ENCODE measurements around the gene FHIT. TPM values are rescaled to one million over a fixed set of nuclear protein-coding genes. Genes with fewer than 3 reads are reported as not detected.

FHIT gene
- total RNA-seq, 2 donors from 2014 or later: 6.8 to 12.3 TPM

DNA sequence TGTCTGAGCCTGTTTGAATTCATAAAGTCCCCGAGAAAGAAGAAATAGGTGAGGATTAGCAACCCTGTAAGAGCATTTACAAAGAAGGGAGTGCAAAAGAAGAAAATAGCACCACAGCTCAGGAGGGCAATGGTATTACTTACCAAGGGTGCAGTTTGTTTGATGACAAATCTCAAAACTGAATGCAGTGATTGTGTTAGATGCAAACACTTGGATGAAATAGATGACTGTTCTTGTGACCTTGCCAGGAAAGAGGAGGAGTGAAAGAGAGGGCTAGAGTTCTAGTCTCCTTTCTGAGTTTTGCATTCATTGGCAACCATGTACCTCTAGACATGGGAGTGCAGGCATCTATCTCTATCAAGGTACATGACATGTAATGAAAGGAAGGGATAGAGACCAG is 1170.6 kb downstream of the FHIT start:
- H3K27me3 ChIP-seq (ENCODE audit: control insufficient read depth, insufficient read depth, low read length, poor library complexity, severe bottlenecking): no peaks in the 10 kb centered on the region
- 91 to 94% methylated on average over 1 of the region's 1 CpG for WGBS, 2 experiments (ENCODE audit: insufficient coverage in 1 of 2, insufficient read length in 1 of 2)
- Mint-ChIP-seq H3K4me3 (no peak overlapping the region), H3K36me3 (ENCODE audit: low read depth) (no peaks in the 10 kb centered on the region), H3K9me3 (peaks cover 5% of the 10 kb centered on the region), H3K4me1 (peaks cover 1% of the 10 kb centered on the region), H3K27me3 (ENCODE audit: insufficient read depth) (peaks cover under 1% of the 10 kb centered on the region), H3K27ac (no peak overlapping the region)
- TF ChIP-seq, protein P1, sequence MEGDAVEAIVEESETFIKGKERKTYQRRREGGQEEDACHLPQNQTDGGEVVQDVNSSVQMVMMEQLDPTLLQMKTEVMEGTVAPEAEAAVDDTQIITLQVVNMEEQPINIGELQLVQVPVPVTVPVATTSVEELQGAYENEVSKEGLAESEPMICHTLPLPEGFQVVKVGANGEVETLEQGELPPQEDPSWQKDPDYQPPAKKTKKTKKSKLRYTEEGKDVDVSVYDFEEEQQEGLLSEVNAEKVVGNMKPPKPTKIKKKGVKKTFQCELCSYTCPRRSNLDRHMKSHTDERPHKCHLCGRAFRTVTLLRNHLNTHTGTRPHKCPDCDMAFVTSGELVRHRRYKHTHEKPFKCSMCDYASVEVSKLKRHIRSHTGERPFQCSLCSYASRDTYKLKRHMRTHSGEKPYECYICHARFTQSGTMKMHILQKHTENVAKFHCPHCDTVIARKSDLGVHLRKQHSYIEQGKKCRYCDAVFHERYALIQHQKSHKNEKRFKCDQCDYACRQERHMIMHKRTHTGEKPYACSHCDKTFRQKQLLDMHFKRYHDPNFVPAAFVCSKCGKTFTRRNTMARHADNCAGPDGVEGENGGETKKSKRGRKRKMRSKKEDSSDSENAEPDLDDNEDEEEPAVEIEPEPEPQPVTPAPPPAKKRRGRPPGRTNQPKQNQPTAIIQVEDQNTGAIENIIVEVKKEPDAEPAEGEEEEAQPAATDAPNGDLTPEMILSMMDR (conservative IDR thresholded peaks at IDR 0.05): no peak
- no peaks in the 10 kb centered on the region for H3K9me3 ChIP-seq (ENCODE audit: control insufficient read depth, low read length)
- no peak overlapping the region for H3K27ac ChIP-seq (ENCODE audit: low read depth, low read length)
- no peaks in the 10 kb centered on the region for H3K36me3 ChIP-seq (ENCODE audit: control insufficient read depth, insufficient read depth, low read length)
- no peaks in the 10 kb centered on the region for H3K4me1 ChIP-seq (ENCODE audit: control insufficient read depth, insufficient read depth, low read length)
- no peak overlapping the region for H3K4me3 ChIP-seq (ENCODE audit: low read length)
- H3K9ac ChIP-seq (ENCODE audit: extremely low read depth, low read length, poor library complexity, severe bottlenecking): no peak overlapping the region
- DNase-seq: no peak

DNA sequence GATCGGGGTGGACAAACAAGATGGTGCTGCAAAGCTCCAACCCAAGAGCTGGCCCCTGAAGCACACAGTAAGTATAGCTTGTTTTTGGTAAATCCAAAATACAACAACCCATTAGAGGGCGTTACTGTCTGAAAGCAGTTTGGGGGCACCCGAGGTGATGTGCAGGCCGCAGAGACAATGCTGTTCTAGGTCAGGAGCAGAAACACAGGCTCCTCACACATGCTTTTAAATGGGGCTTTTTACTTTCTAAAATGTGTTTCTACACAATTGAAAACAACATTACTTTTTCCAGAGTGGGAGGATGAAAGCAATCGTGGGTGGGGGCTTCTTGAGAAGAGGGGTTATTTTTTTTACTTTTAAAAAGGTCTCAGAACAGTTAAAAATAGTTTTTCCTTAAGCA is 1172.2 kb downstream of the FHIT start:
- TF ChIP-seq, protein P1 (conservative IDR thresholded peaks at IDR 0.05): no peak
- H3K27ac ChIP-seq (ENCODE audit: low read depth, low read length): no peak overlapping the region
- peaks cover 5% of the 10 kb centered on the region for H3K9me3 Mint-ChIP-seq
- DNase-seq: no peak
- H3K9me3 ChIP-seq (ENCODE audit: control insufficient read depth, low read length): no peaks in the 10 kb centered on the region
- no peak overlapping the region for H3K4me3 ChIP-seq (ENCODE audit: low read length)
- no peak overlapping the region for H3K27ac Mint-ChIP-seq
- no peak overlapping the region for H3K4me3 Mint-ChIP-seq
- no peak overlapping the region for H3K9ac ChIP-seq (ENCODE audit: extremely low read depth, low read length, poor library complexity, severe bottlenecking)
- H3K27me3 Mint-ChIP-seq (ENCODE audit: insufficient read depth): no peaks in the 10 kb centered on the region
- H3K4me1 ChIP-seq (ENCODE audit: control insufficient read depth, insufficient read depth, low read length): peaks cover 4% of the 10 kb centered on the region
- 83% methylated on average over 2 to 4 of the region's 5 CpGs for WGBS, 2 experiments (ENCODE audit: insufficient coverage in 1 of 2, insufficient read length in 1 of 2)
- H3K36me3 ChIP-seq (ENCODE audit: control insufficient read depth, insufficient read depth, low read length): no peaks in the 10 kb centered on the region
- peaks cover 8% of the 10 kb centered on the region for H3K4me1 Mint-ChIP-seq
- no peaks in the 10 kb centered on the region for H3K36me3 Mint-ChIP-seq (ENCODE audit: low read depth)
- no peaks in the 10 kb centered on the region for H3K27me3 ChIP-seq (ENCODE audit: control insufficient read depth, insufficient read depth, low read length, poor library complexity, severe bottlenecking)

DNA sequence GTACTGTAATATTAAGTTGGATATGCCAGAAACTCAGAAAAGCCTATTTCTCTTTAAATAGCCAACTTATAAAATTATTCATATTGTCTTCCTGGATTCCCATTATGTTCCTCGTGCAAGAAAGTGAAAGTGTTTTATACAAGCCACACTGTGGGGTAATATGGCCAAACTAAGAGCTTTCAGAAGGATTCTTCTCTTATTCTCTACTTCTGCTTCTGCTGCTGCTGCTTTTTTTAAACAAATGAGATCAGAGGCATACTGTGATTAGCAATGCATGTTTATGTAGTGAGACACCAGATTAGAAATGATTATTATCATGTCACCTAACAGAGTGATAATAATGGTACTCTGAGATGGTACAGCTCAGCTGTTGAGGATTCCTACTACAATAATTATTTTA is 1174.9 kb downstream of the FHIT start:
- WGBS, 2 experiments (ENCODE audit: insufficient coverage in 1 of 2, insufficient read length in 1 of 2): 89 to 100% methylated on average over 1 of the region's 1 CpG
- Mint-ChIP-seq H3K27me3 (ENCODE audit: insufficient read depth) (peaks cover 19% of the 10 kb centered on the region), H3K4me1 (peaks cover 16% of the 10 kb centered on the region), H3K36me3 (ENCODE audit: low read depth) (no peaks in the 10 kb centered on the region), H3K4me3 (no peak overlapping the region), H3K9me3 (peaks cover 10% of the 10 kb centered on the region), H3K27ac (no peak overlapping the region)
- Histone ChIP-seq H3K9me3 (ENCODE audit: control insufficient read depth, low read length) (no peaks in the 10 kb centered on the region), H3K27ac (ENCODE audit: low read depth, low read length) (no peak overlapping the region), H3K36me3 (ENCODE audit: control insufficient read depth, insufficient read depth, low read length) (no peaks in the 10 kb centered on the region), H3K4me3 (ENCODE audit: low read length) (no peak overlapping the region), H3K27me3 (ENCODE audit: control insufficient read depth, insufficient read depth, low read length, poor library complexity, severe bottlenecking) (no peaks in the 10 kb centered on the region), H3K9ac (ENCODE audit: extremely low read depth, low read length, poor library complexity, severe bottlenecking) (no peak overlapping the region), H3K4me1 (ENCODE audit: control insufficient read depth, insufficient read depth, low read length) (peaks cover 11% of the 10 kb centered on the region)
- TF ChIP-seq, protein P1 (conservative IDR thresholded peaks at IDR 0.05): no peak
- DNase-seq: no peak
